Neuronal stem cell (in vitro differentiated cells): Measurements from ENCODE around the gene PMFBP1. TPM values are rescaled to one million over a fixed set of nuclear protein-coding genes. Genes with fewer than 3 reads are reported as not detected.

Experiments used
- DNase-seq: peaks from one replicate; pipeline ENCODE4 v3.0.0-alpha.2; 2013; ENCODE audit warnings: low spot score
- H2AFZ ChIP-seq: one replicate; pipeline ENCODE4 v1.6.1; 2013; ENCODE audit warnings: mild to moderate bottlenecking, low read length, inconsistent platforms
- H2AK5ac ChIP-seq: 2 replicates; pipeline ENCODE4 v1.6.1; 2013; ENCODE audit warnings: low read depth, mild to moderate bottlenecking, inconsistent platforms, low read length, moderate library complexity, mixed read lengths
- H2BK120ac ChIP-seq: 2 replicates; pipeline ENCODE4 v1.6.1; 2013; ENCODE audit warnings: low read depth, mild to moderate bottlenecking, inconsistent platforms, low read length, moderate library complexity, mixed read lengths
- H2BK12ac ChIP-seq: one replicate; pipeline ENCODE4 v1.6.1; 2013; ENCODE audit warnings: low read length, inconsistent platforms
- H2BK15ac ChIP-seq: 2 replicates; pipeline ENCODE4 v1.6.1; 2013; ENCODE audit warnings: mild to moderate bottlenecking, low read length, inconsistent platforms, mixed read lengths
- H2BK5ac ChIP-seq: one replicate; pipeline ENCODE4 v1.6.1; 2013; ENCODE audit warnings: inconsistent platforms, mild to moderate bottlenecking, low read length, moderate library complexity
- H3K14ac ChIP-seq: one replicate; pipeline ENCODE4 v1.6.1; 2013; ENCODE audit warnings: low read length, inconsistent platforms
- H3K18ac ChIP-seq: 2 replicates; pipeline ENCODE4 v1.6.1; 2013; ENCODE audit warnings: low read length, inconsistent platforms
- H3K23ac ChIP-seq: 2 replicates; pipeline ENCODE4 v1.6.1; 2013; ENCODE audit warnings: low read depth, mild to moderate bottlenecking, mixed read lengths, low read length, inconsistent platforms; ENCODE audit not compliant: poor library complexity
- H3K27ac ChIP-seq: replicated peaks from 3 replicates; pipeline ENCODE4 v1.5.1; 2013; ENCODE audit warnings: low read length, inconsistent platforms
- H3K27me3 ChIP-seq, 3 experiments: 2 replicates each; pipeline ENCODE4 v1.6.1; 2013; ENCODE audit warnings: low read length in 3 of 3, mild to moderate bottlenecking in 2 of 3, inconsistent platforms in 1 of 3, low read depth in 1 of 3, mixed read lengths in 1 of 3, moderate library complexity in 1 of 3; ENCODE audit not compliant: control insufficient read depth in 3 of 3, insufficient read depth in 3 of 3
- H3K36me3 ChIP-seq, 2 donors: replicated peaks in 1 of 2; 2 replicates each; pipeline ENCODE4 v1.6.1; 2013; ENCODE audit warnings: low read length in 2 of 2; ENCODE audit not compliant: control insufficient read depth in 2 of 2, insufficient read depth in 2 of 2
- H3K4ac ChIP-seq: 2 replicates; pipeline ENCODE4 v1.6.1; 2013; ENCODE audit warnings: inconsistent platforms, mild to moderate bottlenecking, low read length, moderate library complexity
- H3K4me1 ChIP-seq, 2 donors: 1 replicate in 1 of 2; 2 replicates in 1 of 2; pipeline ENCODE4 v1.6.1; 2013; ENCODE audit warnings: low read length in 2 of 2, low read depth in 1 of 2; ENCODE audit not compliant: control insufficient read depth in 2 of 2, insufficient read depth in 1 of 2
- H3K4me2 ChIP-seq: one replicate; pipeline ENCODE4 v1.6.1; 2013; ENCODE audit warnings: mild to moderate bottlenecking, low read length, inconsistent platforms; ENCODE audit not compliant: insufficient read depth, poor library complexity, severe bottlenecking
- H3K4me3 ChIP-seq, 2 donors: 2 replicates each; pipeline ENCODE4 v1.5.1; 2013; ENCODE audit warnings: low read length in 2 of 2, mild to moderate bottlenecking in 2 of 2, inconsistent platforms in 1 of 2, moderate library complexity in 1 of 2
- H3K79me1 ChIP-seq: one replicate; pipeline ENCODE4 v1.6.1; 2013; ENCODE audit warnings: low read depth, mild to moderate bottlenecking, inconsistent platforms, low read length, moderate library complexity
- H3K9ac ChIP-seq: one replicate; pipeline ENCODE4 v1.6.1; 2013; ENCODE audit warnings: mild to moderate bottlenecking, low read depth, low read length, inconsistent platforms; ENCODE audit not compliant: poor library complexity
- H3K9me3 ChIP-seq, 2 donors: replicated peaks in 1 of 2; 2 replicates each; pipeline versions ENCODE3 to v1.6.1; 2013; ENCODE audit warnings: low read length in 2 of 2, mild to moderate bottlenecking in 2 of 2, inconsistent platforms in 1 of 2, low read depth in 1 of 2, mixed read lengths in 1 of 2, moderate library complexity in 1 of 2; ENCODE audit not compliant: control insufficient read depth in 2 of 2, insufficient read depth in 1 of 2
- H4K8ac ChIP-seq: one replicate; pipeline ENCODE4 v1.6.1; 2013; ENCODE audit warnings: low read depth, mild to moderate bottlenecking, inconsistent platforms, low read length, moderate library complexity
- H4K91ac ChIP-seq: one replicate; pipeline ENCODE4 v1.6.1; 2013; ENCODE audit warnings: low read length, low read depth, mild to moderate bottlenecking, inconsistent platforms; ENCODE audit not compliant: poor library complexity
- WGBS, 2 donors: extraction: QIAGEN DNeasy Blood & Tissue Kit; methylation state at CpG; one replicate each; pipeline ENCODE4 v1.1.7; 2013; ENCODE audit warnings: missing lambda C conversion rate in 2 of 2, mixed read lengths in 1 of 2; ENCODE audit not compliant: insufficient read length in 2 of 2, insufficient replicate concordance in 1 of 2; ENCODE audit errors: extremely low coverage in 2 of 2; 5-methylcytosine and 5-hydroxymethylcytosine counted together
- polyA plus RNA-seq, 2 experiments: library from polyadenylated mRNA; stranded (reverse); fragments of 200-250 nt; gene quantifications; one replicate each; pipeline ENCODE4 v1.2.3, GENCODE V29; 2013

Gene PMFBP1, protein sequence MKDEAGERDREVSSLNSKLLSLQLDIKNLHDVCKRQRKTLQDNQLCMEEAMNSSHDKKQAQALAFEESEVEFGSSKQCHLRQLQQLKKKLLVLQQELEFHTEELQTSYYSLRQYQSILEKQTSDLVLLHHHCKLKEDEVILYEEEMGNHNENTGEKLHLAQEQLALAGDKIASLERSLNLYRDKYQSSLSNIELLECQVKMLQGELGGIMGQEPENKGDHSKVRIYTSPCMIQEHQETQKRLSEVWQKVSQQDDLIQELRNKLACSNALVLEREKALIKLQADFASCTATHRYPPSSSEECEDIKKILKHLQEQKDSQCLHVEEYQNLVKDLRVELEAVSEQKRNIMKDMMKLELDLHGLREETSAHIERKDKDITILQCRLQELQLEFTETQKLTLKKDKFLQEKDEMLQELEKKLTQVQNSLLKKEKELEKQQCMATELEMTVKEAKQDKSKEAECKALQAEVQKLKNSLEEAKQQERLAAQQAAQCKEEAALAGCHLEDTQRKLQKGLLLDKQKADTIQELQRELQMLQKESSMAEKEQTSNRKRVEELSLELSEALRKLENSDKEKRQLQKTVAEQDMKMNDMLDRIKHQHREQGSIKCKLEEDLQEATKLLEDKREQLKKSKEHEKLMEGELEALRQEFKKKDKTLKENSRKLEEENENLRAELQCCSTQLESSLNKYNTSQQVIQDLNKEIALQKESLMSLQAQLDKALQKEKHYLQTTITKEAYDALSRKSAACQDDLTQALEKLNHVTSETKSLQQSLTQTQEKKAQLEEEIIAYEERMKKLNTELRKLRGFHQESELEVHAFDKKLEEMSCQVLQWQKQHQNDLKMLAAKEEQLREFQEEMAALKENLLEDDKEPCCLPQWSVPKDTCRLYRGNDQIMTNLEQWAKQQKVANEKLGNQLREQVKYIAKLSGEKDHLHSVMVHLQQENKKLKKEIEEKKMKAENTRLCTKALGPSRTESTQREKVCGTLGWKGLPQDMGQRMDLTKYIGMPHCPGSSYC
- polyA plus RNA-seq (2013, experiment 1 of 2), result 1.5 TPM
- 1.2 TPM for polyA plus RNA-seq (2013, experiment 2 of 2)

GRCh38 chr16:72172105-72173034 lies at the start of gene PMFBP1:
PMFBP1 (minus strand) TSS chr16:72172155; CDS start chr16:72171208, 947 bp downstream.
- Histone ChIP-seq H2AFZ (peak within 1 kb of the TSS; percentile 11), H3K4me3 (no peak within 1 kb of the TSS), H3K4me1 (peaks cover 0 to 12% of the 10 kb centered on the region in 2 donors)

GRCh38 chr16:72221630-72222024 lies 49.7 kb upstream of the PMFBP1 start:
- no peak overlapping the region for H3K4me3 ChIP-seq
- no peak overlapping the region for H3K23ac ChIP-seq
- no peaks in the 10 kb centered on the region for H3K27me3 ChIP-seq
- no peak overlapping the region for H2AFZ ChIP-seq
- no peak overlapping the region for H2BK15ac ChIP-seq
- no peak overlapping the region for H2AK5ac ChIP-seq
- no peak overlapping the region for H3K18ac ChIP-seq
- H2BK5ac ChIP-seq, result no peak overlapping the region
- H3K9me3 ChIP-seq, result no peaks in the 10 kb centered on the region
- peaks cover 2 to 3% of the 10 kb centered on the region in 2 donors for H3K4me1 ChIP-seq
- no peaks in the 10 kb centered on the region for H3K36me3 ChIP-seq
- no peaks in the 10 kb centered on the region for H3K79me1 ChIP-seq
- H3K4me2 ChIP-seq, result no peak overlapping the region
- no peak overlapping the region for H3K9ac ChIP-seq
- no CpG with 5 or more reads among the region's 5 CpGs for WGBS, 2 donors
- H3K14ac ChIP-seq, result no peak overlapping the region
- H2BK120ac ChIP-seq, result no peak overlapping the region
- no peak overlapping the region for H4K91ac ChIP-seq
- no peak overlapping the region for H2BK12ac ChIP-seq
- H3K27ac ChIP-seq, result no peak overlapping the region
- no peak overlapping the region for H4K8ac ChIP-seq
- DNase-seq, result no peak
- no peak overlapping the region for H3K4ac ChIP-seq

More at GRCh38 chr16:72172105-72173034, at the start of gene PMFBP1:
- no CpG with 5 or more reads among the region's 11 CpGs for WGBS, 2 donors
- H3K4ac ChIP-seq, result no peak within 1 kb of the TSS
- no peak within 1 kb of the TSS for H3K14ac ChIP-seq
- H3K23ac ChIP-seq, result no peak within 1 kb of the TSS
- H2BK5ac ChIP-seq, result no peak within 1 kb of the TSS
- H4K91ac ChIP-seq, result no peak within 1 kb of the TSS
- no peaks in the 10 kb centered on the region for H3K9me3 ChIP-seq
- DNase-seq, result no peak
- no peak within 1 kb of the TSS for H2BK12ac ChIP-seq
- H3K27ac ChIP-seq, result no peak within 1 kb of the TSS
- no peak within 1 kb of the TSS for H2BK120ac ChIP-seq
- H3K4me2 ChIP-seq, result no peak within 1 kb of the TSS
- no peak within 1 kb of the TSS for H4K8ac ChIP-seq
- no peak within 1 kb of the TSS for H2AK5ac ChIP-seq
- no peak within 1 kb of the TSS for H3K18ac ChIP-seq
- no peak within 1 kb of the TSS for H3K9ac ChIP-seq
- H3K36me3 ChIP-seq, result no peaks in the 10 kb centered on the region
- no peak within 1 kb of the TSS for H2BK15ac ChIP-seq
- no peaks in the 10 kb centered on the region for H3K79me1 ChIP-seq
- no peaks in the 10 kb centered on the region for H3K27me3 ChIP-seq

- H2BK5ac ChIP-seq, result no peak overlapping the region
- no peak overlapping the region for H3K18ac ChIP-seq
- no peak overlapping the region for H2BK120ac ChIP-seq
- H3K4me3 ChIP-seq, result no peak overlapping the region
- no peak overlapping the region for H3K4me2 ChIP-seq
- no peaks in the 10 kb centered on the region for H3K27me3 ChIP-seq
- H3K4ac ChIP-seq, result no peak overlapping the region
- H3K23ac ChIP-seq, result no peak overlapping the region
- no peak overlapping the region for H4K91ac ChIP-seq
- no peak overlapping the region for H3K9ac ChIP-seq
- H3K14ac ChIP-seq, result no peak overlapping the region
- no peaks in the 10 kb centered on the region for H3K9me3 ChIP-seq
- no peak overlapping the region for H2AFZ ChIP-seq
- no peak overlapping the region for H3K27ac ChIP-seq
- no peaks in the 10 kb centered on the region for H3K36me3 ChIP-seq
- peaks cover 2 to 3% of the 10 kb centered on the region in 2 donors for H3K4me1 ChIP-seq
- no peaks in the 10 kb centered on the region for H3K79me1 ChIP-seq
- WGBS, 2 donors, result no CpG with 5 or more reads among the region's 10 CpGs
- no peak overlapping the region for H2BK12ac ChIP-seq
- no peak overlapping the region for H2BK15ac ChIP-seq
- H4K8ac ChIP-seq, result no peak overlapping the region
- DNase-seq, result no peak
- no peak overlapping the region for H2AK5ac ChIP-seq
Observed at GRCh38 chr16:72220875-72221629, 49.1 kb upstream of the PMFBP1 start.
